Middle frontal gyrus (tissue), 1 donor: ENCODE results near the gene KY.

ENCODE experiments used
- DNase-seq: peaks from one replicate; pipeline ENCODE4 v3.0.0-alpha.2; 2015; ENCODE audit warnings: low spot score; ENCODE audit errors: extremely low spot score

The KY gene

DNA sequence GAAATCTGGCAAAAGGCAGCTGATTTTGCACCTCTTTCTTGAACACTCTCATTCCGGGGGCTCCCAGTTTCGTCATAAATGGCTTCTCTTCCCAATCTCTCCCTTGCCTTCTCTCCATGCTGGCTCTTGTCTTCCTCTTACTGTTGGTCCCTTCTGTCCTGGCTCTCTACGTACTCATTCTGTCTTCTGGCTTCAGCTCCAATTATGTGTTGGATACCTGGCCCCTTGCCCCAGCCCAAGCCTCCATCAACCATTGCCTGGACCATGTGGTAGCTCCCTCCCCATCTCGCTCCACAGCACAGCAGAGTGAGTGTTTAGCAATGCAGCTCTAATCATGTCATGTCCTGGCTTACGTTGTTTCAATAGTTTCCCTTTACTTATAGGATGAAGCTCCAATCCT, 21.7 kb upstream of the KY start:
- DNase-seq: no peak

DNA sequence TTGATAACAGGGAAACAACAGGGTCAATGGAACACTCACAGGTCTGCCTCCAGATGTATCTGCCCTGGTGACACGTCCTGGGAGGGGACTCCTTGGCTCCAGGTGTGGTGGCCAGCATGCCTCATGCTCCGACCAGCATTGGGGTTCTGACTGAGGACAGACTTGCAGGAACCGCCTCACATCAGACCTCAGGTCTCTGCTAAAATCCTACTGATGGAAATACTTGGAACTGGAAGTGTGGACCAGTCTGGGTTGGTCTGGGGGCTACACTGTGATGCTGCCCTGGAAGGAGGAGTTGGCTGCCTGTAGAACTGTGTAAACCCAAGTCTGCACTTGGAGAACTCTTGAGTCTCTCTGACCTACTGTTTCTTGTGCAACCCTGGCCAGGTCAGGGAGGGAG, 17.1 kb upstream of the KY start:
- no peak for DNase-seq

- DNase-seq: no peak
Observed at GRCh38 chr3:134667406-134667805, 16.6 kb upstream of the KY start.

GRCh38 chr3:134666885-134667284, 16.1 kb upstream of the KY start:
- DNase-seq: no peak

DNA sequence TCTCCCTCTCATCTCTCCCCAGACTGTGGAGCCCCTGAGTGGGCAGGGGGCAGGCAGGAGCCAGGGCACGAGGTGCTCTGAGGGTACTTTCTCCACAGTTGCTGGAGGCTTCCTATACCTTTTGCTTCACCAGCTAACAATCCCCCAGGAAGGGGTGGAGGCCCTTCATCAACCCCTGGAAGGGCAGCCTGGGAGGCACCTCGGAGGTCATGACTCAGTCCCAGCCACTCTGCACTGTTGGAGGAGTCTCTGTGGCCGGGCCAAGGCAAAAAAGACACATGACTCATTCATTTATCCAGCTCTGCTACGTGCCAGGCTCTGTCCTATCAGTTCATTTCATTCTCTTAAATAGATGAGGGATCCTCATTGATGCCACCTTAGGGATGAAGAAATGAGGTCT, 15.6 kb upstream of the KY start:
- DNase-seq: no peak

DNA sequence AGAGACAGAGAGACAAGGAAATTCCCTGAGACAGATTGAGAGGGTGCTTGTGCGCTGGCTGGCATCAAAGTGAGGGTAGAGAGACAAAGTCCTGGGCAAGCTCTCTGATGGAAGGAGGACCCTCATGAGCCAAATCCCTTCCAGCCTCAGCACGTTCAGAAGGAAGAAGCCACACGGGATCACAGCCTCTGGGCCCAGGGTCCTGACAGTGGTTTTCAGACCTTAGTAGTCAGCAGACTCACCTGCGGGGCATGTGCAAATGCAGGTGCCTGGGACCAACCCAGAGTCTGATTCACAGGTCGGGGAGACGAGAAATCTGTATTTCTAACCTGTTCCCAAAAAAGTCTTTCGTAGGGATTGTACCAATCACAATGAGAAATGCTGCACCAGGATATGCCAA, 15.2 kb upstream of the KY start:
- DNase-seq: no peak

DNA sequence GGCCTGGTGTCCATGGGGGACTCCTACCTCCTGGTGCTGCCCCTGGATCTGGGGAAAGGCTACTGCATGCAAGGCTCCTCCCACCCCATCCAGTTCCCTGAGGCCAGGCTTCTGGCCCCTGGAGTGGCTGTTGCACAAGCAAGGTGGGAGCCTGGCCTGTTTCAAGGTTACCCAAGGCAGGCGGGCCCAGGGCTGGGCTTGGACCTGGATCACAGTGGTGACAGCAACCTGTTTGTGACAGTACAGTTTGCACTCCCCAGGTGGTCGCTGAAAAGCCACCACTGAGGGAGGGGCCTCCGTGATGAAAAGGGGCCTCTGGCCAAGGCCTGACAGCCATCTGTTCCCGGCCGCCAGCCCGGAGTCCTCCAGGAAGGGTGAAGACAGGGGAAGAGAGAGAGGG, 14.4 kb upstream of the KY start:
- no peak for DNase-seq

- no peak for DNase-seq
Observed at GRCh38 chr3:134663721-134664456, 13.1 kb upstream of the KY start.

- DNase-seq: no peak
Observed at GRCh38 chr3:134660046-134660441, 9.2 kb upstream of the KY start.

GRCh38 chr3:134659391-134660045, 8.7 kb upstream of the KY start:
- no peak for DNase-seq

DNA sequence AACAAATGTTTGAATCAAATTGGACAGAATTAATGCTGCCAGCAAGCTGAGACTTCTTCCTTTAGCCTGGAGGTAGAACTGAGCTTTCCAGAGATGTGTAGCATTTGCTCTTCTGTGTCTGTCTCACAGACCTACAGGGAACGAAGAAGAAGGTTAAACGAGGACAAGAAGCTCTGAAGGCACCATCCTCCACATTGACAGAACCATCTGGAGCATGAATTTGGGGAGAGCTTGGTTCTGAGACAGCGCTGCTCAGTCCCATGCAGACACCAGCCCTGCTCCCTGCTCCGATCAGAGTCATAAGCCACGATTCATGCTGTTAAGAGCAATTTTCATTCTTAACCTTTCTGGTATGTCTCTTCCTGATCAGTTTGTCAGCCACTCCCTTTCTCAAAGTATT, 7.7 kb upstream of the KY start:
- DNase-seq: no peak

DNA sequence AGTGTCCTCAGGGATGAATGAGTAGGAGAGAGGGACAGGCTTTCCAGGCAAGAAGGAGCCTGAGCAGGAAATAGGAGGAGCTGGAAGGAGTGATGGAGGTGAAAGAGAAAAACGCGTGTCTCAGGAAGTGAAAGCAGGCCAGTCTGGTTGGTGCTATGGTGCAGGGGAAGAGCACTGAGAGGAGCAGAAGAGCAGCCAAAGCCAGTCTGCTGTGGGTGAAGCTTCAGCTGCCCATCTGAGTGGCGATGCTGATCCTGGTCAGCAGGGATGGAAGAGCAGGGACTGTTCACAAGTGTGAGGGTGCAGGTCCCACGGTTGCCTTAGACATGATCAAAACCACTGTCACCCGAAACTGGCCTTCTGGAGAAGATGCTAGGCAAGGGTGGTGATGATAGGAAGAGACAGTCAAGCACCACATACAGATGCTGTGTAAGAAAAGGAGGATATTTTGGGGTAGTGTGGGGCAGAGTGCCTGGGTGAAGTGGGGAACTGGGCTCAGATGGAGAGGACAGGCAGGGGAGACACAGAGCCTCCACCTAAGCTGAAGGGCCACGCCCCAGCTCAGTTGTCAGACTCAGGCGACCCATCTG, 5.5 kb upstream of the KY start:
- no peak for DNase-seq

DNA sequence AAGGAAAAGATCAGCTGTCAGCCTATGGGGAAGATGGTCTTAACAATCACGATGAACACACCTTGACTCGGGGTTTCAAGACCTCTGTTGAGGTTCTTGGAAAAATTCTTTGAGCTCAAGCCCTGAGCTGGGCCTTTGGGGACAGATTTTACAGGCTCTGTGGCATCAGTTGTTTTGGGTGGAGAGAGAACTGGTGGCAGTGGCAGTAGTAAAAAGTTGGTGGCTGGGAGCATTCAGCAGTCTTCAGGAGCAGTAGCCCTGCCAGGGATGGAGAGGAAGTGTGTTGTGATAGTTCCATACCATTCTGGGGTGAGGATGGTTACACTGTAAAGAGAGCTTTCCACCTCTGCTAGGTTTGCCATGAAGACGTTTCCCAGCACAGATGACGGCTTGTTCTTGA, 4.9 kb upstream of the KY start:
- DNase-seq: no peak

- DNase-seq: no peak
Observed at GRCh38 chr3:134654031-134654430, 3.2 kb upstream of the KY start.

DNA sequence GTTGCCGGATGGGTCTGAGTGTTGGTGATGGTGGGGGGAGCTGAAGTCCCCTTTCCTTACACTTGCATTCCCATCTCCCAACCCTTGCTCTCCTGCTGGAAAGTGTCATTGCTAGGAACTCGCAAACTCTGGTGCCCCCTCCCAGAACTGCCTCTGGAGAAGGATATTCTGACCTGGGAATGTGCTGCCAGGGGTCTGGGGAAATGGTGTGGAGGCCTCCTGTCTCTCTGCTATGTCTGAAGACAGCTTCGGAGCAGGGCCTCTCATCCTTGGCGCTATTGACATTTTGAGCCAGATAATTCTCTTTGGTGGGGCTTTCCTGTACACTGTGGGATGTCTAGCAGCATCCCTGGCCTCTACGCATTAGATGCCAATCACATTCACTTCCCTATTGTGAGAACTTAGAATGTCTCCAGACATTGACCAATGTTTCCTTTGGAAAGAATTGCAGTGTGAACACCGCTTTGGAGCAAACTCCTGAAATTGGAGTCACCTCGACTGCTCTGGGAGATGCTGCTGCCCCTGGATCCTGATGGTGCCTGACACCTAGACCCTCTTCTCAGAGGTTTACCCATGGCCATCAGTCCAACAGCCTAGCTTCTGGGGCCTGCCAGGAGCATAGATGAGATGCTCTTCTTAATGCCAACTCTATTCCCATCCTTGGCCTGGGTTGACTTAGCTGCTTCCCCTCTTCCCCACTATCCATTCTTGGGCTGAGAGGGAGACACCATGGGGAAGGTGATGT, 2.2 kb upstream of the KY start:
- DNase-seq: no peak

GRCh38 chr3:134652409-134652831, 1.6 kb upstream of the KY start:
- DNase-seq: no peak

DNA sequence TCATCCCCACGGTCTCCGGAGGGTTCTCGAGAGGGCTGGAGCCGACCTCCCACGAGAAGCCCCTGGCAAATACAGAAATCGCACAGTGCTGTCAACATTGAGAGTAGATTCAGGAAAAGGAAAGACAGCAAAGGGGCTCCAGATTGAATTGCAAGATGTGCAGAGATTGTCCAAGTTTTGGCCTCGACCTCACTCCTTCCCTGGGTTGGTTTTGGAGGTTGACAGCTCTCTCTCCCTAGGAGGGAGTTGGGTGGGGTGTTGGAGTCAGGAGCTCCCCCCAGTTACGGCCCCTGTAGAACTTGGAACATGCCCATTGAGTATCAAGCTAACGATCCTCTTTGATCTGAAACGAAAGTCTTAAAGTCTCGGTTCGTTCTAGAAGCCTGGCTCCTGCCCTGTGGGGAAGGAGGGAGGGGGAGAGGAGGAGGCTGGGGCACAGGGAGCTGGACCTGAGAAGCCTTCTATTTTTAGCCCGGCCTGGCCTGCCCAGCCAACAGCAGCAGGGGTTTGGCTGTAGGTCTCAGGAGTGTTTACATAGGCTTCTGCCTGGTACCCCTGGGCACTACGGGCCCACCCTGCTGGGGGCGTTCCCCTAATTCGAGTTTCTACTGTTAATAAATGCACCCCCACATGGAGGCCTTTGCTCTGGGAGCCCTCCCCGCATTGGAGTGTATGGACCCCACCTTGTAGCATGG, 672 bp upstream of the KY start:
- no peak for DNase-seq

- DNase-seq: no peak
Observed at GRCh38 chr3:134649106-134649705, 1.6 kb downstream of the KY start.

- no peak for DNase-seq
Observed at GRCh38 chr3:134647902-134648760, 2.7 kb downstream of the KY start.

- DNase-seq: no peak
Observed at GRCh38 chr3:134646086-134646485, 4.7 kb downstream of the KY start.
